ENCODE data around the gene CIB2. TPM values are rescaled to one million over a fixed set of nuclear protein-coding genes. Genes with fewer than 3 reads are reported as not detected.

The CIB2 gene
- total RNA-seq, 2 donors from 2014 or later = 0.67 to 1.8 TPM

DNA sequence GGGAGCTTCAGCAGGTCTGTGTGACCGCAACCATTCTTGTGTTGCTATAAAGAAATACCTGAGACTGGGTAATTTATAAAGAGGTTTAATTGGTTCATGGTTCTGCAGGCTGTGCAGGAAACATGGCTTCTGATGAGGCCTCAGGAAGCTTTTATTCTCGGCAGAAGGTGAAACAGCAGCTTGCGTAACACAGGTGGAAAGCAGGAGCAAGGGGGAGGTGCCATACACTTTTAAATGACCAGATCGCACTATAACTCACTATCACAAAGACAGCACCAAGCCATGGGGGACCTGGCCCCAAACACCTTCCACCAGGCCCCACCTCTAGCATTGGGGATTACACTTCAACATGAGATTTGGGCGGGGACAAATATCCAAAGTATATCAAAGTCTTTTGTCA lies 8.3 kb upstream of the CIB2 start:
- Mint-ChIP-seq H3K27ac (no peak overlapping the region), H3K36me3 (no peaks in the 10 kb centered on the region), H3K4me3 (no peak overlapping the region), H3K27me3 (no peaks in the 10 kb centered on the region), H3K9me3 (no peaks in the 10 kb centered on the region), H3K4me1 (ENCODE audit: low read depth in 2 of 2) (peaks cover 0 to 3% of the 10 kb centered on the region in 2 donors)
- DNase-seq (ENCODE audit: low spot score) (no peak), ATAC-seq (no peak)

- ATAC-seq = no peak
- H3K9me3 Mint-ChIP-seq = no peaks in the 10 kb centered on the region
- peaks cover 10 to 20% of the 10 kb centered on the region in 2 donors for H3K4me1 Mint-ChIP-seq (ENCODE audit: low read depth in 2 of 2)
- no peak overlapping the region for H3K4me3 Mint-ChIP-seq
- no peak overlapping the region for H3K27ac Mint-ChIP-seq
- no peaks in the 10 kb centered on the region for H3K36me3 Mint-ChIP-seq
- H3K27me3 Mint-ChIP-seq = no peaks in the 10 kb centered on the region
- DNase-seq (ENCODE audit: low spot score) = no peak
Measured at GRCh38 chr15:78133801-78134200, 2.6 kb upstream of the CIB2 start.

DNA sequence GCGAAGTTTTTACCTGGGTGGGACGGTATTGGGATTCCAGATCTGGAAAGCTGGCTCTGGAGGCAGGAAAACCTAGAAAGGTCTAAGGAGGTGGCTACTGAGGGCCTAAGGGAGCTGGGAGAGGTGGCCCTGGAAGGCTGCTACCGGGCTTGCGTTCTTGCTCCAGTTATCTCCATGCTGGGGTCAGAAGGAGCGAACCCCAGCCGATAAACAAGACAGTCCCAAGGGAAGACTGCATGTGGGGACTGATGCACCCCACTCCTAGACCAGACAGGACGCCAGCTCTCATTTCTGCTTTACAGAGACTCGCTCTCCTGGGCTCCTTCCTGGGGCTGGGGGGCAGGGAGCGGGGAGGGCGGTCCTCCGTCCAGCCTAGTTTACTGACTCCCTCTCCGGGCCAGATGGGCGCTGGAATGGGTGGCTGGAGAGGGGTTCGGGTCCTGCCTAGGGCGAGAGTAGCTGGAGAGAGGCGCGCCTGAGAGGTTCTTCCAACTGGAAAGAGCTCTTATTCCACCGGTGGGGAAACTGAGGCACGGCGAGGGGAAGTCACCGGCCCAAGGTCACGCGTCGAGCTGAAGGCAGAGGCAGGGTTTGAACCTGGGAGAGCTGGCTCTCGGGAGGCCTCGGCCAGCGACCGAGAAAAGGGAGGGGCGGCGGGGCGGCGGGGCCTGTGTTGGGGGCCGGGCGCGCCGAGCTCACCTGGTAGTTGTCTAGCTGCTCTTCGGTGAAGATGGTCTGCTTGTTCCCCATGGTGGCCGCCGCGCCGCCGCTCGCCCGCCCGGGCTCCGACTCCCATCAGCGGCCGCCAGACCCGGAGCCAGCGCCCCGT lies 565 bp downstream of the CIB2 start:
- peak overlapping the region; percentile 54 to 85 for H3K27ac Mint-ChIP-seq

DNA sequence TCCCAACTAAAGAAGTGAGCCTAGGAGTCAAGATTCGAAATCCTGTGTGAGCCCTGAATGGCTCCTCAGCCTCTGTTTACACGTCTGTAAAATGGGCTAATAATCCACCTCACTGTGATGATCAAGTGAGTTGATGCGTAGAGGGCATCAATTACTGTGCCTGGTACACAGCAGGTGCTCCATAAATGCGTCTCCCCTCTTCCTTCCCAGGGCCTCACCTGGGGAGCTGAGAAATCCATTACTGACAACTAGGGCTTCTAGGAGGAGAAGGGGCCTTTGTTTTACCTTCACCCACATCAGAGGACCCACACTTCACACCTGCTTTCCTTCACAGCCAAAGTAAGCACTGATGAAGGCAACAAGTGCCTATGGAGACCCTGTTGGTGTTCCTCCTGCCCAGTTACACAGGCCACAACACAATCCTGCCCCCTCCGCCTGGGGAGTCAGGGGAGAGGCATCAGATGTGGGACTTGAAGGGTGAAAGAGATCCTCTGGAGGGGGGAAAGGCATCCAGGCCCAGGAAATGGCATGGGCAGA lies 1.4 kb downstream of the CIB2 start:
- ATAC-seq (no peak), DNase-seq (ENCODE audit: low spot score) (no peak)
- Mint-ChIP-seq H3K27ac (peak overlapping the region; percentile 54 to 85), H3K36me3 (no peaks in the 10 kb centered on the region), H3K4me3 (peak overlapping the region; percentile 74), H3K4me1 (ENCODE audit: low read depth in 2 of 2) (peaks cover 14 to 20% of the 10 kb centered on the region in 2 donors), H3K9me3 (no peaks in the 10 kb centered on the region), H3K27me3 (no peaks in the 10 kb centered on the region)

More for the DNA sequence above, 565 bp downstream of the CIB2 start:
- DNase-seq (ENCODE audit: low spot score) (no peak), ATAC-seq (peak in 1 of 2 donors; percentile 64)
- Mint-ChIP-seq H3K27me3 (no peaks in the 10 kb centered on the region), H3K4me1 (ENCODE audit: low read depth in 2 of 2) (peaks cover 14 to 20% of the 10 kb centered on the region in 2 donors), H3K36me3 (no peaks in the 10 kb centered on the region), H3K9me3 (no peaks in the 10 kb centered on the region), H3K4me3 (peak overlapping the region; percentile 74)

DNA sequence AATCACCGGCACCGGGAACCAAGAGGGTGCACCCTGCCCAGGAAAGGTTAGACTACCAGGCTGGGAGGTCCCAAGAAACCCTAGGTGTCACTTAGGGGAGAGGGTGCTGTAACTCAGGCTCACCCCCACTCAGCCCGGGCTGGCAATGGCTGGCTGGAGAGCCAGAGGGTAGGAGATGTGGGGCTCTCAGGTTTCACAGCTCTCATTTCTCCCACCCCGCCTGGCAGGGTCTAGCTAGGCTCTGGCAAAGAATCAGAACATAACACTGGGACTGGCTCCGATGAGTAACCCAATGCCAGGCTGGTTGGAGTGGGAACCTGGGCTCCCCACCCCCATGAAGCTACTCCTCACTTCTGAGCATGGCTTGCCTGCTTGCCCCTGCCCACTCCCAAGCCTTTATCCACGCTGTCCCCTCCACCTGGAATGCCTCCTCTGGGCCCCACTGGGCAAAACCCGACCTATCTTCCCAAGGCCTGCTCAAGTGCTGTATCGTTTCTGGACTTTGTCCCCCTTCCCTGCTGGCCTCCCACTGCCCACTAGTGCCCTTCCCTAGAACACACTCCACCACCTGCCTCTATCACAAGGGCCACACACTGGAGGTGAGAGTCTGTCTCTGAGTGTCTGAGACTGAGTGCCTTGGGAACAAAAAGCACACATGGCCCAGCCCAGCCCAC lies 2.0 kb downstream of the CIB2 start:
- Mint-ChIP-seq H3K27me3 (no peaks in the 10 kb centered on the region), H3K27ac (peak overlapping the region in 1 of 2 donors; percentile 54), H3K9me3 (no peaks in the 10 kb centered on the region), H3K4me3 (no peak overlapping the region), H3K4me1 (ENCODE audit: low read depth in 2 of 2) (peaks cover 14 to 20% of the 10 kb centered on the region in 2 donors), H3K36me3 (no peaks in the 10 kb centered on the region)
- no peak for ATAC-seq
- no peak for DNase-seq (ENCODE audit: low spot score)

- Mint-ChIP-seq H3K36me3 (no peaks in the 10 kb centered on the region), H3K27me3 (no peaks in the 10 kb centered on the region), H3K27ac (peak overlapping the region; percentile 7 to 45), H3K4me3 (no peak overlapping the region), H3K9me3 (no peaks in the 10 kb centered on the region), H3K4me1 (ENCODE audit: low read depth in 2 of 2) (peaks cover 14 to 15% of the 10 kb centered on the region in 2 donors)
- no peak for DNase-seq (ENCODE audit: low spot score)
- no peak for ATAC-seq
Measured at GRCh38 chr15:78127882-78128281, 3.4 kb downstream of the CIB2 start.

GRCh38 chr15:78125267-78125666 lies 6.0 kb downstream of the CIB2 start:
- ATAC-seq (no peak), DNase-seq (ENCODE audit: low spot score) (peak; percentile 16)
- Mint-ChIP-seq H3K4me3 (no peak overlapping the region), H3K27me3 (no peaks in the 10 kb centered on the region), H3K4me1 (ENCODE audit: low read depth in 2 of 2) (peaks cover 3 to 4% of the 10 kb centered on the region in 2 donors), H3K27ac (no peak overlapping the region), H3K9me3 (no peaks in the 10 kb centered on the region), H3K36me3 (no peaks in the 10 kb centered on the region)

DNA sequence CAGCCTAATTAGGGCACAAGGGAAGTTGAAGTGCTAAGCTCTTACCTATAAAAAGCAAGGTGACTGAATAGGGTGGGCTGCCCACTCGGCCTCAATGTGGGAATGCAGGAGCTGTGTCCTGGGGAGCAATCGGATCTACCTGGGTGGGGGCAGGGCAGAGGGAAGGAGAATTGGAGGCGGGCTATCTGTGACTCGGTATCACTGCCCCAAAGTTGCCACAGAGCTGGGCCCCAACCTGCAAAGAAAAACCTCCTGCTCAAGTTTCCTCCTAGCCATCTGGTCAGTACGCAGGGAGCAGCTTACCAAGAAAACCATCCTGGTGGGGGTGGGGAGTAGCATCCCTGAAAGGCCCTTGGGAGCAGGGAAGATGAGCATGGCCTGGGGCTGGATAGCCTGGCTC lies 10.7 kb downstream of the CIB2 start:
- H3K9me3 Mint-ChIP-seq = no peaks in the 10 kb centered on the region
- H3K27ac Mint-ChIP-seq = no peak overlapping the region
- peaks cover 0 to 2% of the 10 kb centered on the region in 2 donors for H3K4me1 Mint-ChIP-seq (ENCODE audit: low read depth in 2 of 2)
- DNase-seq (ENCODE audit: low spot score) (no peak), ATAC-seq (no peak)
- no peaks in the 10 kb centered on the region for H3K36me3 Mint-ChIP-seq
- H3K4me3 Mint-ChIP-seq = no peak overlapping the region
- no peaks in the 10 kb centered on the region for H3K27me3 Mint-ChIP-seq

- Mint-ChIP-seq H3K36me3 (no peaks in the 10 kb centered on the region), H3K4me1 (ENCODE audit: low read depth in 2 of 2) (peaks cover 8 to 11% of the 10 kb centered on the region in 2 donors), H3K27ac (no peak overlapping the region), H3K9me3 (no peaks in the 10 kb centered on the region), H3K4me3 (no peak overlapping the region), H3K27me3 (no peaks in the 10 kb centered on the region)
- ATAC-seq (no peak), DNase-seq (ENCODE audit: low spot score) (no peak)
Measured at GRCh38 chr15:78112551-78112950, 18.7 kb downstream of the CIB2 start.

- Mint-ChIP-seq H3K9me3 (no peaks in the 10 kb centered on the region), H3K27ac (no peak overlapping the region)
- no peak for ATAC-seq
Measured at GRCh38 chr15:78111788-78112187, 19.5 kb downstream of the CIB2 start.

DNA sequence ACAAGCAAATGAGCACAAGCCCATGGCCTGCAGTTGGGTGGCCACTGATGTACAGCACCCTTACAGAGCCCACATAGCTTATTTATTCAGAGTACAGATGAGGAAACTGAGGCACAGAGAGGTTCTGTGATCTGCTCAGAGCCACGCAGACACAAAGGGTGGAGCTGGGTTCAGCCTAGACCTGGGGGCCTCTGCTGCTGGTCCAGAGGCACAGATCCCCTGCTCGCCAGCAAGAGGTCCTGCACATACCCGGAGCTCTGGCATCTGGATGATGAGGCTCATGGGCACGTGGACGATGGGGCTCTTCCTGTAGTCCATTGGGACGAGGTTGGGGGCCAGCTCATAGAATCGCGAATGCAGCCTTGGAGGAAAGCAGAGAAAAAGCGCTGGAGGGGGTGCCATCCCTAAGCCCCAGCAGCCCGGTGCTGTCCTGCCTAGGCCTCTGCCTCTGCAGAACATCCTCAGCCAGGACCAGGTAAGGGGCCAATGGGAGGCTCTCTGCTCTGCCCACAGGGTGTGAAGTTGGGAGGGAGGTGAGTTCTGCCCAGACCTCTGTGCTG lies 20.2 kb downstream of the CIB2 start:
- Mint-ChIP-seq H3K27me3 (no peaks in the 10 kb centered on the region), H3K4me1 (ENCODE audit: low read depth in 2 of 2) (peaks cover 16 to 21% of the 10 kb centered on the region in 2 donors), H3K4me3 (no peak overlapping the region), H3K36me3 (no peaks in the 10 kb centered on the region), H3K9me3 (no peaks in the 10 kb centered on the region), H3K27ac (no peak overlapping the region)
- ATAC-seq (no peak), DNase-seq (ENCODE audit: low spot score) (no peak)

More at GRCh38 chr15:78111788-78112187, 19.5 kb downstream of the CIB2 start:
- H3K4me1 Mint-ChIP-seq (ENCODE audit: low read depth in 2 of 2) = peaks cover 8 to 13% of the 10 kb centered on the region in 2 donors
- no peak overlapping the region for H3K4me3 Mint-ChIP-seq
- DNase-seq (ENCODE audit: low spot score) = no peak
- H3K36me3 Mint-ChIP-seq = no peaks in the 10 kb centered on the region
- no peaks in the 10 kb centered on the region for H3K27me3 Mint-ChIP-seq

DNA sequence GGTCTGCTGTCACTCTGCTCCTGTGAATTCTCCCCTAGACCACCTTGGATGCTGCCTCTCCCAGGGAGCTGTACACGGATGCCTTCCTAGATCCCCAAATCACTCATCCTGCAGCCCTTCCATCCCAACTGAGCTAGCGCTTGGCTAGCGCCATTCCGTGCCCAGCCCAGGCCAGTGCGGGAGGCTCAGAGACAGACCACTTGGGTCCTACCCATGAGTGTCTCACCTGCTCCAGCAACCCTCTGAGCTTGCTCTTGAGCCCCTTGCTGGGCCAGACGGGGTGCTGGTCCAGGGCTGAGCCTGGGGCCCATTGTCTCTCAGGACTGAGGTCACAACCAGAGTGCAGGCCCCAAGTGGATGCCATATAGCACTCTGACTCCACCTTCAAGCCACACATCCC lies 21.1 kb downstream of the CIB2 start:
- Mint-ChIP-seq H3K4me3 (no peak overlapping the region), H3K27me3 (no peaks in the 10 kb centered on the region), H3K36me3 (no peaks in the 10 kb centered on the region), H3K4me1 (ENCODE audit: low read depth in 2 of 2) (peaks cover 25 to 30% of the 10 kb centered on the region in 2 donors), H3K27ac (no peak overlapping the region), H3K9me3 (no peaks in the 10 kb centered on the region)
- ATAC-seq (no peak), DNase-seq (ENCODE audit: low spot score) (no peak)

DNA sequence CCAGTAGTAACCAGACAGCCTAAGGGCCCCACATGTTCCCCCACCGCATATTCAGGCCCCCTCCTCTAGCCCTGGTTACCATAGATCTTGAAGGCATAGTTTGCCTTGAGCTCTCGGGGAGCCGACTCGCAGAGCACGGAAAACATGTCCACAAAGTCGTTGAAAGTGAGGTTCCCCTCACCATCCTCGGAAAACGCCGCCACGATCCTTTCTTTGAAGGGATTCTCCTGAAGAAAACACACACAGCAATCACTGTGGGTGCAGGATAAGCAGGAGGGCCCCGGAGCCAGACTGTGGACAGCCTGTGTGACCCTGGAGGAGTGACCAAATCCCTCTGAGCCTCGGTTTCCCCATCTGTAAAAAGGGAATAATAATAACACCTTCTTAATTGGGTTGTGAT lies 22.1 kb downstream of the CIB2 start:
- Mint-ChIP-seq H3K9me3 (no peaks in the 10 kb centered on the region), H3K36me3 (no peaks in the 10 kb centered on the region), H3K27me3 (no peaks in the 10 kb centered on the region), H3K4me1 (ENCODE audit: low read depth in 2 of 2) (peaks cover 33 to 39% of the 10 kb centered on the region in 2 donors), H3K4me3 (no peak overlapping the region), H3K27ac (no peak overlapping the region)
- ATAC-seq = no peak
- no peak for DNase-seq (ENCODE audit: low spot score)
